Activated CD4-positive, alpha-beta T cell treated with anti-CD3 and anti-CD28 coated beads, Interleukin-2, amount 50 U/mL, for 16 hours (primary cell): ENCODE measurements around the gene RGS3.

Experiments
- DNase-seq: peaks from one replicate; pipeline ENCODE4 v3.0.0-alpha.2; 2020

The RGS3 gene

DNA sequence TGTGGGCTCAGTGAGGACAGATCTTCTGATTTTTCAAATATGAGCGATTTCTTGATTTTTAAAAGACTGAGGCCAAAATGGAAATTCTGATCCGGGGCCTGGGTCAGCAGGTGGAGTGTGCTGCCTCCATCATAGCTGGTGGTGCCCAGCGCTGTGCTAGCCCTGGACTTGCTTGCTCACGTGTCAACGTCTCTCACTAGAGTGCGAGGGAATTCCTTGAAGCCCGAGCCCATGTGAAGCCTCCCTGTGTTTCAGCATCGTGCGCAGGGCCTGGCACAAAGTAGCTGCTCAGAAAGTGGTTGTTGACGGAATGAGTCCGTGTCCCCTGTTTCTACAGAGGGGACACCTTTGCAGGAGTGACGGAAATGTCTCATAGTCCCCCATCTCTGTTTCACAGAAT is 50.5 kb downstream of the RGS3 start:
- DNase-seq: no peak

DNA sequence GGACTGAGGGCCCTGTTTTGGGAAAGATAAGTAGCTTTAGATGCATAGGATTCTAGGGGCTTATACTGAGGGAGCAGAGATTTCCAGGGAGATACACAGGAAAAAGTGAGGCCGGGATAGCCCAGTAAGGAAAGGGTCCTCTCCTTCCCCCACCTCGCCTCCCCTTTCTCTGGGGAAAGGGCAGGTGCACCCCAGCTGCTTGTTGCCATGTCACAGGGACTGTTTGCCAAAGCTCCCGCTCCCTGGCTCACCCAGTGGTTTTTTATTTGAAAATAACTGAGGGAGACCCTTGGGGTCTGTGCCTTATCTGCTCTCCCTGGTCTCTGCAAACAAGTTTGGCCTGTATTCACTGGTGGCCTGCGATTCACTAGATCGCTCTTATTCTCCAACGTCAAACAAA is 51.2 kb downstream of the RGS3 start:
- DNase-seq: no peak

DNA sequence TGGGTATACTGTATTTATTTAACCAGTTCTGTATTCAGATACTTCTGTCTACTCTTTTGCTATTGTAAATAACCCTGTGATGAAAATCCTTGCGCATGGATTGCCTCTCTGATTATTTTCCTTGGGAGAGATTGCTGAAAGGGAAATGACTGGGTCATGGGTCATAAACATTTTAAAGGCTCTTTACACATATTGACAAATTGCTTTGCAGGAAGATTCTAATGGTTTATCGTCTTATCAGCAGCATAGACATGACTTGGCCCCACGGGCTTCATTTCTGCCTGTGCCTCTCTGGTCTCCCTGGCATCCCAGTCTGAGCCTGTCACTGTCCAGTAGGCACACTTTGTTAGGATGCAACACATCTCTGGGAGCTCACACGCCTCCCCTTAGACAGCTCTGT is 52.3 kb downstream of the RGS3 start:
- DNase-seq: no peak

- DNase-seq: peak; percentile 88
Observed at GRCh38 chr9:113516840-113517577, 53.5 kb downstream of the RGS3 start.

DNA sequence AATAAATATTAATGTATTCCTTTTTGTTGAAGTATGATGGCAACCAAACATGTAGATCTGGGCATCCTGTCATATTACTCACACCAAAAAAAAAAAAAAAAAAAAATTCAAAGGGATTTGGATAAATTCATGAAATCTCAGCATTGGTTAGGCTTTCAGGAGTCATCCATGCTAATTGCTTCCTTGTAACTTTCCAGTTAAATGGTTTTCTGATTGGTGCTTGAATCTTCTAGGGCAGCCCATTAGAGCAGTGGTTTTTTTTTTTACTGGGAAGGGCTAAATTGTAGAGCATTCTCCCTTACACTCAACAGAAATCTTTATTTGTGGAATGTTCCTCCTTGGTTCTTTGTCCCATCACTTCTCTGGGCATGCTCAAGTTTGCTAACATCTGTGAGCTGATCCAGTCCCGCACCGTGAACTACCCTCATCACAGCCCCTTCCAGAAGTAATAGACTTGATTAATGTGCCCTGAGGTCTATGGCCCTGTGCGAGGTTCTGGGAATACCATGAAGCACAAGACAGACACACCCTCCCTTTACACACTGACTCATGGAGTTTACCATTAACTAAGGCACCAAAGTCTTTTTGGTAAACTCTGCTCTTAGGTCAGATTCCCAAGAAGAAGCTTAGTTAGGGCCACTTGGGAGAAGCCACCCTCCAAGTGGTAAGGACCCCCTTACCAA is 56.0 kb downstream of the RGS3 start:
- DNase-seq: no peak

DNA sequence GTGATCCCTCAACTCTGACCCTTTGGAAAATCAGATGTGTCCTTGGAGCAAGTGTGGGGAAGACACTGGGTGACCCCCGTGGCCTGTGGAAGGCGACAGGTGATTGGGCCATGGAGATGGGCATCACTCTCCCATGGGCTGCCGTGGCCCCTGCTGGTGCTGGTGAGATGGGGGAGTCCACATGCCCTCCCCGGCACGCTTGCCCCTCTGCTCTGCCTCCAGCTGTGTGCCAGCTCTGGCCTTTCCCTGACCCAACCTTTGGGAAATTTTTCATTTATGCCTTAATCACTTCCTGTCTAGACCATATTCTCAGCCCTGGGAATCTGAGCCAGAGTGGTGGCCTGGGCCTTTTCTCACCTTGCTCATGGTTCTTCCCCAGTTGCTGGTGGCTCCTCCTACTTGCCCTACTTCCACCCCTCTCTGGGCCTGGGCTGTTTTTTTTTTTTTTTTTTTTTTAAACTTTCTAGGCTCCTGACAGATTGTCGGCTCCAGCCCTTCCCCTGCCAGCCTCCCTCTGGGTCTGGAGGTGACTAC is 56.6 kb downstream of the RGS3 start:
- peak; percentile 46 for DNase-seq

DNA sequence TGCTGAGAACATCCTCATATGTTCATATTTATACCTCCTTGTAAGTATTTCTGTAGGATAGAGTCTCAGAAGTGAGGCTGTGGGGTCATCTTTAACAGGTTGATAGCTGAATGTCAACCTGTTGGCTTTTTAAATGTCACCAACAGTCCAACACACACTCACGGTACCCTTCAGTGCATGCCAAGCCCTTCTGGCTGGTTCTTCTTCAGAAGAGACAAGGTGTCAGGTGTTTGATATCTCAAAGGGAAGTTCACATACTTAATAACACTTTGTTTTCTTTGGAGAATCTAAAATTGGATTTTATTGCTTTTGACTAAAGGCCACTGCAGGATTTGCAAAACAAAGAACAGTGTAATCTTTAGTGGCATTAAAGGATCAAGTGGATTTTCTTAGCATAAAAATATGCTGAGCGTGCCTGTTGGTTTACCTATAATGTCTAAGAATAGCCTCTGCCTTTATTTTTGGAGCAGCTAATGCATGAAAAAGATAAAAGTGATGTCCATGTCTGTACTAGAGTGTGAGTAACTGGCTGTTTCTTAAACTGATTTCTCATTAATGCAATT is 58.2 kb downstream of the RGS3 start:
- DNase-seq: no peak

GRCh38 chr9:113522419-113522818 is 58.9 kb downstream of the RGS3 start:
- no peak for DNase-seq

DNA sequence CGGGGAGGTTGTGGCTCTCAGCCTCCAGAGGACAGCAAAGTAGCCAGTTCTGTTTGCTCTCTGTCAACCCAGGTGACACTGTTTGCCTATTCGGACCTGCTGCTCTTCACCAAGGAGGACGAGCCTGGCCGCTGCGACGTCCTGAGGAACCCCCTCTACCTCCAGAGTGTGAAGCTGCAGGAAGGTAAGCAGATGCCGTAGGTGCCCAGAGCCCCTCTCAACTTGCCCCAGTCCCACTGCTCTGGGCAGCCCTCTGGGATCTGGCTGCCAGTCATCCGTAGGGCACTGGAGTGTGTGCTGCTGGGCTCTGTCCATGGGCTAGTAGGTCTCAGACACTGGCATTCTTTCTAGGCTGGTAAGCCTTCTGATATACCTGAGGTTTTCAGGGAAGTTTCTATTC is 59.3 kb downstream of the RGS3 start:
- DNase-seq: no peak

DNA sequence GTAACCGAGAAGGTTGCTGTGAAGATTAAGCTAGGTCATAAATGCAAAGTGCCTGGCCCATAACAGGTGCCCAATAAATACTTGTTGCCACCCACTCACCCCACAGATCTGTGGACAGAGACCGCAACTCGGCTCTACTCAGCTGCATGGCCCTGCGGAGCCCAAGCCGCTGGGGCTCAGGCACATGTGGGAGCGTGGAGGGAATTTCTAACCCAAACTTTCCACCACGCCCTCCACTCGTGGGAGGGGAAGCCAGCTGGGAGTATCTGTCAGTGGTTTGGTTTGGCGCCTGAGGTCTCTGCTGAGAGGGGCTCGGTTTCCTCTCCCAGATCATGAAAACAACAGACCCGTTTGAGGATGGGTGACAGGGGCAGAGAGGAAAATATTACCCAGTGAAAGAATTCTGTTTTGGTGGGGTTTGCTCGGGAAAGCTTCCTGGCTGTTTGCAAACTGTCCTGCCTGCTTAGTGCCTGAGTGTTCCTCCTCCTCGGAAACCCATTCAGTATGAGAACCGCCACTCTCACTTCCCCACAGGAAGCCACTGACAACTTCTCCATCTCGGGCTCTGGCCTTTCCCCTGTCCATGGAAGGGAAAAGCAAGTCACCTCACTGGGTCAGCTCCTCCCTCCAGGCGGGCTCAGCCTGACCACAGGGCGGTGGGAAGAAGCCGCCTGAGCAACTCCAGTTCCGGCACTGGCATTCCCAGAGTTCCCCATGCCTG is 60.1 kb downstream of the RGS3 start:
- DNase-seq: peak; percentile 51

DNA sequence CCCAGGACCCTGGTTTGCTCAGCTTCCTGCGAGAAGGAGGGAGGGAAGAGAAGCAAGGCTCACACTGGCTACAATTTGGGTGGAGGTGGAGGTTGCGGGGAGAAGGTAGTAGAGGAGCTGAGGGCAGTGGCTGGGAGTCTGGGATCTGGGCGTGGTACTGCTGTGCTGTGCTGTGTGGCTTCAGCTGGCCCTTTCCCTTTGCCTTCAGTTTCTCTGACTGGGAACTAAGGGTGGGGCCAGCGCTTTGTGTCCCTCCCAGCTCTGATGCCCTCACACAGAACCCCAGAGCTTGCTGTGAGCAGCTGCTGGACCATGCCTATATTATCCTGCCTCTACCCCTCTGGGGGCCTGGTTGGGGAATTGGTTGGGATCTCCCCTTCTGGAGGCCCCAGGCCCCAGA is 60.9 kb downstream of the RGS3 start:
- DNase-seq: no peak

GRCh38 chr9:113525205-113525604 is 61.7 kb downstream of the RGS3 start:
- no peak for DNase-seq

DNA sequence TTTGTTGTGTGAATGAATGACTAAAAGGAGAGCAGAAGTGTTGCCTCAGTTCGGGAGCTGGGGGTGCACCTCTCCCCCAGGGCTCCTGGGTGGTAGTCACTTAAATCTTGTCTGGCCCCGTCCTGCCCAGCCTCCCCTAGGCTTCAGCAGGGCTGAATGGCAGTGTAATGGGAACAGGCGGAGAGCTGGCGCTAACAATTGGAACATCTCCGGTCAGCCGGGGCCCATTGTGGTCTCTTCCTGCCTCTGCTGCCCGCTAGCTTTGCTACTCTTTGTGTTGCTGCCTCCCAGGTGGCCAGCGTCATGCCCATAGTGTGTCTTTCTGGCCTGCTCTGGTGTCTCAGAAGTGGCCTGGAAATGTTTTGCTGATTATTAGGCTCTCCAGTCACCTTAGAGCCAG is 62.3 kb downstream of the RGS3 start:
- DNase-seq: no peak

DNA sequence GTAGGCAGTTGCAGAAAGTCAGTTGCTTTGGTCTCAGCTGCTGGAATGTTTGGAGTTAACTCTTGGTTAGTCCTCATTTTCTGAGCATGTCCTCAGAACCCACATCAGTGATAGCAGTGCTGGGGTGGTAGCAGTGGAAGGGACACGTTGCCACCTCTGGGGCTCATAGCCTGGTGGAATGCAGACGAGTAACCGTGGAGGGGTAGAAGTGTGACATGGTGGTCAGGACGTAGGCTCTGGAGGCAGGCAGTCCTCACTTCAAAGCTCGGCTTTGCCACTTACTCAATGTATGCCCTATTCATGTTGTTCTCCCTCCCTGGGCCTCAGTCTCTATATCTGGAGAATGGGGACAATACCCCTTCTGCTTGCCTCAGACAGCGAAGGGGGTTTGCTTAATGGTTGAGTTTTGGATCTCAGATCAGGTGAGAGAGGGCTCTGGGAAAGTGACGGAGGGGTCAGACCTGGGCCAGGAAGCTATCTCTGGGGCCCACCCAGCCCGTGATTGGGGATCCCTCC is 62.8 kb downstream of the RGS3 start:
- no peak for DNase-seq

- no peak for DNase-seq
Observed at GRCh38 chr9:113526841-113527240, 63.3 kb downstream of the RGS3 start.

DNA sequence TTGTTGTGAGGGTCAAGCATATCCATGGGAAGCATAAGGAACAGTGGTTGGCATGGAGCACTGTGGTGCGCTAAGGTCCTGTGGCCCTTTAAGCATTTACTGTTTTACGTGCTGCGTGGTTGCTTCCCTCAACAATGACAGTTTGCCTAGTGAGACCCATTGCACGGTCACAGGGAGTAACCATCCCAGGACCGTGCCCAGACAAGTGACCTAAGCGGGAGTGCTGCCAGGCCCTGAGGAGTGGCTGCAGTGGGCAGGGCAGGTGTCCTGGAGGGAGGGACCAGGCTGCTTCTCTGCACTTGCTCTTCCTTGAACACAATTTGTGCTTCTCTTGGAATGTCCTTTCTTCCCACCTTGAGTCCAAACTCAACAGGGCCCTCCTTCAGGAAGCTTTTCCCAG is 64.6 kb downstream of the RGS3 start:
- DNase-seq: no peak

DNA sequence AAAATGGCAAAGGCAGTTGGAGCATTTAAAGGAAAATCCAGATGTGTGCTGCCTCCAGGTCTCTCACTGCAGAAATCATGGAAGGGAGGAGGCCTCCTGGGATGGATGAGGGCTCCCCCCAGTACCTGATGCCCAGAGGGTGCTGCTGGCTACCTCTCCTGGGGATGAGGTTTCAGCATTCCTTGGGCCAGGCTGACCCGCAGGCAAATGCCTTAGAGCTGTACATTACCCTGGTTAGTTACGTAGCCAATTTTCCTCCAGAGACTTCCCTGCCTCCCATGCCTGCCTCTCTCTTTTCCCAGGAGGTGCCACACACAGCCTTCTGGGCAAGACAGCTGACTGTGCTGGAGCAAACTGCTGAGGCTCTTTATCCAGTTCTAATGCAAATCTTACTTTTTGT is 65.3 kb downstream of the RGS3 start:
- no peak for DNase-seq

GRCh38 chr9:113529336-113530009 is 65.9 kb downstream of the RGS3 start:
- no peak for DNase-seq

DNA sequence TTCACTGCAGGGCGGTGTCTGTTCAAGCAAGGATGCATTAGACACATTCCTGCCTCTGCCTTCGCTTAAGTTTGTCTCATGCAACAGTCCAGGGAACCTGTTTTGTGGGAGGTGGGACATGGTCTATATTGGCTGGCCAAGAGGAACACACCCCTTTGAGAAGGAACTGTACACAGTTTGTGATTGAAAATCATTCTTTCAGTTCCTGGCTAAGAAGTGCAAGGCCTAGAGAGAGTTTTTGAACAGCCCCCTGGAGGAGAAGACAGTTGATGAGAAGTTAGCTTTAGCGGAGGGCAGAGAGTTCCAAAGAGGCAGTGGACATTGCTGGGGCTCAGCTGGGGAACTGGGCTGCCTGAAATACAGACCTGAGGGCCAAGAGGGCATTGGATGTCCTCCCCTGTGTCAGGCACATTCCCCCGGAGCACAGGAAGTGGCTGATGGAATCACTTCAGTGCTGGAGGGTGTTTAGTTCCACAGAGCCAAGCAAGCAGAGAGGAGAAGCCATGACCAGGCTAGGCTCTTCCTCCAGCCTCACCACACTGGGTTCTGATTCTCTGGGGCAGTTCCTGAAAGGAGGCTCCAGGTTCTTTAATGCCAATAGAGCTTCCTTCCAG is 66.6 kb downstream of the RGS3 start:
- no peak for DNase-seq

DNA sequence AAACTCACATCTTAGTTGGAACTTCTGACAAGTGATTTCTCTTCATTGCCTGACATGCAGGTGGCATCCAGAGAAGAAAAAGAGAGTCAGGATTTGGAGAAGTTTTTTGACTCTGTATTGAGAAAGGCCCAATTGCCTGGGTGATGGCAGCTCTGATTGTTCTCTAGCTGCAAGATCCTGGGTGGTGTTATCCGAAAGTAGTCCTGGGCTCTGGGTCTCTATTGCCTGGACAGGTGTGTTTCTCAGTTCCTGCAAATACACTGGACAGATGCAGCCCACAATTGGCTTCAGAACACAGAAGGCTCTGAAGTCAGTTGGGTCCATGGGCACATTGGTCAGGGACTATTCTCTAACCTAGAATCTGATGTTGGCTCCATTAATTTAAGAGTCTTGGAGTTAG is 67.4 kb downstream of the RGS3 start:
- no peak for DNase-seq

DNA sequence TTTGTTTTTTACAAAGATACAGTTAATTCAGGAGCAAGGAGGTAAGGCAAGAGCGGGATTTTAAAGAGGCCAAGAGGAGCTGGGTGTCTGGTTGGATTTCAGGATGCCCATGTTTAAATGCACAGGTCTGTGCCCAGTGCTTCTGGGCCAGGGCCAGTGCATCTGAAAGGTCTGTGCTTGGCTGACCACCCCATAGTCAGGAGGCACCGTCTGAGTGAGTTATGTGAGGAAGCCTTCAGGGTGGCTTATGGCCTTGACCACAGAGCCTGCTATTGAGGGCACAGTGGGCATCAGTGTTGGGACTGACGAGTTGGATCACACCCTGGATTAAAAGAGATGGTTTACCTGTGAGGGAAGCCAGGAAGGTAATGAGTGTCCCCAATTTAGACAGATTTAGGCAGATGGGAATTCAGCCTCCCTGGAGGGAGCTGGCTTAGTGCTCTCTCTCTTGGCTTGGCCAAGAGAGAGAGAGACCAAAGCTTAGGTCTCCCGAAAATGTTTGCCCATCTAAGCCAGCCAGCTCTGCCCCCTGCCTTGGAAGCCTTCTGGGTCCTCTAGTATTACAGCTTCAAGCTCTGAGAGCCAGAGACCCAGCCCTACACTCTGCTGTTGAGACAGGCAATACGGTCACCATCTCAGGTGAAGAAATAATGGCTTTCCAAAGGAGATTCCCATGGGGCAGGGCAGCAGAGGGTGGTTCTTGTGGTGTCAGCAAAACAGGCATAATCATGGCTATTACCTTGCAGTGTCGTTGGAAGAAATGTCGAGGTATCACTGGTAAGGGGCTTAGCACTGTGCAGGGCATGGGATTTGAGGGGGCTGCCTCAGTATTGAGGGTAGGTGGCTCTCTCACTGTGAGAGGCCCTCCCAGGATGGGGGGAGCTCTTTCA is 68.6 kb downstream of the RGS3 start:
- no peak for DNase-seq
